IMR-90 (cell line): ENCODE measurements around the gene NFAT5. TPM values are rescaled to one million over a fixed set of nuclear protein-coding genes. Genes with fewer than 3 reads are reported as not detected.

Experiments used
- ATAC-seq: fragments of 200-7000 bp; cut with Tn5 transposase; 2 replicates; pipeline ENCODE4 v1.9.1; 2020; ENCODE audit warnings: low read depth, mild to moderate bottlenecking, moderate library complexity
- BruUV-seq: library from RNA; stranded (reverse); fragments of 400-500 nt; replicated peaks from 2 replicates; lab custom pipeline; 2021; lab: Mats Ljungman, UMichigan
- CTCF ChIA-PET: fragments of 300-600 bp; formaldehyde crosslinking; extraction: SDS; loops from one replicate; lab custom pipeline; 2021; ENCODE audit warnings: antibody characterized with exemption; lab: Yijun Ruan, JAX
- POLR2A ChIA-PET: fragments of 300-600 bp; sonication (Branson Sonifier 250); formaldehyde crosslinking; loops from one replicate; lab custom pipeline; 2022; ENCODE audit warnings: antibody characterized with exemption; ENCODE audit not compliant: unreplicated experiment; lab: Charles Lee
- DNase-seq: peaks from one replicate; pipeline ENCODE4 v3.0.0; 2013
- H2AFZ ChIP-seq: replicated peaks from 2 replicates; pipeline ENCODE3; 2013; ENCODE audit warnings: low read length, mild to moderate bottlenecking; ENCODE audit not compliant: poor library complexity
- H2AK5ac ChIP-seq: 2 replicates; pipeline ENCODE4 v1.6.1; 2013; ENCODE audit warnings: low read depth, low read length, inconsistent platforms
- H2AK9ac ChIP-seq: replicated peaks from 2 replicates; pipeline ENCODE3; 2013; ENCODE audit warnings: mild to moderate bottlenecking, low read depth, low read length, moderate library complexity; ENCODE audit not compliant: poor library complexity
- H2BK120ac ChIP-seq: 2 replicates; pipeline ENCODE4 v1.6.1; 2013; ENCODE audit warnings: low read depth, low read length, inconsistent platforms
- H2BK15ac ChIP-seq: 3 replicates; pipeline ENCODE4 v1.6.1; 2013; ENCODE audit warnings: low read depth, low read length, inconsistent platforms
- H2BK20ac ChIP-seq: 2 replicates; pipeline ENCODE4 v1.6.1; 2013; ENCODE audit warnings: low read depth, mild to moderate bottlenecking, inconsistent platforms, low read length, moderate library complexity
- H2BK5ac ChIP-seq: 2 replicates; pipeline ENCODE4 v1.6.1; 2013; ENCODE audit warnings: mild to moderate bottlenecking, low read depth, low read length, inconsistent platforms; ENCODE audit not compliant: poor library complexity, severe bottlenecking
- H3K14ac ChIP-seq: replicated peaks from 2 replicates; pipeline ENCODE4 v1.6.1; 2013; ENCODE audit warnings: low read depth, low read length, inconsistent platforms
- H3K18ac ChIP-seq: 2 replicates; pipeline ENCODE4 v1.6.1; 2013; ENCODE audit warnings: low read depth, low read length, control low read depth
- H3K23ac ChIP-seq: 2 replicates; pipeline ENCODE4 v1.6.1; 2013; ENCODE audit warnings: low read depth, low read length, inconsistent platforms
- H3K27ac ChIP-seq: 2 replicates; pipeline ENCODE4 v1.5.1; 2013; ENCODE audit warnings: mild to moderate bottlenecking, control low read depth, low read length; ENCODE audit not compliant: insufficient read depth
- H3K27me3 ChIP-seq: 2 replicates; pipeline ENCODE4 v1.6.1; 2013; ENCODE audit warnings: low read length; ENCODE audit not compliant: control insufficient read depth, insufficient read depth
- H3K36me3 ChIP-seq: 2 replicates; pipeline ENCODE4 v1.6.1; 2013; ENCODE audit warnings: low read length, mixed read lengths; ENCODE audit not compliant: control insufficient read depth, insufficient read depth
- H3K4ac ChIP-seq: 2 replicates; pipeline ENCODE4 v1.6.1; 2013; ENCODE audit warnings: low read depth, low read length, inconsistent platforms
- H3K4me1 ChIP-seq: 2 replicates; pipeline ENCODE4 v1.6.1; 2013; ENCODE audit warnings: low read length, mixed read lengths; ENCODE audit not compliant: control insufficient read depth, insufficient read depth
- H3K4me2 ChIP-seq: 2 replicates; pipeline ENCODE4 v1.6.1; 2013; ENCODE audit warnings: low read depth, mild to moderate bottlenecking, control low read depth, low read length, moderate library complexity
- H3K4me3 ChIP-seq: 2 replicates; pipeline ENCODE4 v1.5.1; 2013; ENCODE audit warnings: low read depth, mild to moderate bottlenecking, control low read depth, low read length, moderate library complexity; ENCODE audit not compliant: insufficient read depth
- H3K56ac ChIP-seq: 2 replicates; pipeline ENCODE4 v1.6.1; 2013; ENCODE audit warnings: low read length, inconsistent platforms; ENCODE audit not compliant: insufficient read depth; ENCODE audit errors: extremely low read depth
- H3K79me1 ChIP-seq, 2 experiments: 2 replicates each; pipeline ENCODE4 v1.6.1; 2013; ENCODE audit warnings: low read length in 2 of 2, inconsistent platforms in 1 of 2, low read depth in 1 of 2
- H3K9ac ChIP-seq: 2 replicates; pipeline ENCODE4 v1.6.1; 2013; ENCODE audit warnings: low read depth, low read length, control low read depth
- H3K9me1 ChIP-seq: 2 replicates; pipeline ENCODE4 v1.6.1; 2013; ENCODE audit warnings: low read length, inconsistent platforms; ENCODE audit not compliant: insufficient read depth
- H3K9me3 ChIP-seq: 2 replicates; pipeline ENCODE4 v1.6.1; 2013; ENCODE audit warnings: low read length; ENCODE audit not compliant: control insufficient read depth, insufficient read depth
- H4K20me1 ChIP-seq: 2 replicates; pipeline ENCODE4 v1.6.1; 2013; ENCODE audit warnings: low read length, inconsistent platforms; ENCODE audit not compliant: insufficient read depth
- H4K5ac ChIP-seq: 2 replicates; pipeline ENCODE4 v1.6.1; 2013; ENCODE audit warnings: mild to moderate bottlenecking, low read depth, low read length, control low read depth
- H4K8ac ChIP-seq, 2 experiments: 2 replicates each; pipeline ENCODE4 v1.6.1; 2013; ENCODE audit warnings: low read depth in 2 of 2, low read length in 2 of 2, control low read depth in 1 of 2, inconsistent platforms in 1 of 2
- H4K91ac ChIP-seq: 2 replicates; pipeline ENCODE4 v1.6.1; 2013; ENCODE audit warnings: low read depth, low read length, inconsistent platforms; ENCODE audit not compliant: insufficient read depth
- CEBPB ChIP-seq: IDR thresholded peaks from 2 replicates; pipeline ENCODE4 v1.6.1; 2012; ENCODE audit warnings: low read depth, low read length, improper control_type of control experiment
- MXI1 ChIP-seq: IDR thresholded peaks from 2 replicates; pipeline ENCODE4 v1.6.1; 2012; ENCODE audit warnings: low read depth, mild to moderate bottlenecking, low read length, moderate library complexity, borderline replicate concordance
- USF2 ChIP-seq: fragments of 150-350 bp; IDR thresholded peaks from 2 replicates; pipeline ENCODE4 v1.6.1; 2017; ENCODE audit warnings: mild to moderate bottlenecking, antibody characterized with exemption, low read length, low read depth
- WGBS, 2 experiments: methylation state at CpG; one replicate each; pipeline versions ENCODE4 v1.1.5 to v1.1.7; 2013; ENCODE audit warnings: missing lambda C conversion rate in 2 of 2; ENCODE audit not compliant: insufficient read length in 1 of 2; ENCODE audit errors: extremely low coverage in 2 of 2; 5-methylcytosine and 5-hydroxymethylcytosine counted together
- dilution Hi-C: fragments of 300-500 bp; cut with HindIII; formaldehyde crosslinking; loops from one replicate; pipeline ENCODE4 v1.14.3; 2018; ENCODE audit warnings: low sequenced_read_pairs; ENCODE audit not compliant: unreplicated experiment
- in situ Hi-C: fragments of 300-500 bp; cut with MboI; formaldehyde crosslinking; loops from 3 replicates; pipeline ENCODE4 v1.14.3; 2019; ENCODE audit warnings: low sequenced_read_pairs, inconsistent platforms, mixed read lengths
- intact Hi-C: fragments of 100-400 bp; cut with micrococcal nuclease; formaldehyde crosslinking; loops from 2 replicates; pipeline ENCODE4 v1.10.0; 2022
- polyA plus RNA-seq, 3 experiments: library from polyadenylated mRNA; depleted of rRNA; stranded (reverse); fragments of >200 nt; gene quantifications; 2 replicates each; pipeline ENCODE4 v1.2.3, GENCODE V29; 2012; ENCODE audit warnings: low replicate concordance in 1 of 3
- total RNA-seq: library from RNA; depleted of rRNA; stranded (reverse); fragments of >200 nt; gene quantifications from 2 replicates; pipeline ENCODE4 v1.2.3, GENCODE V29; 2012

The NFAT5 gene
- total and polyA plus RNA-seq, 2 of the 4 experiments (the other 2 are of a cell fraction): 10.9 to 20.1 TPM

DNA sequence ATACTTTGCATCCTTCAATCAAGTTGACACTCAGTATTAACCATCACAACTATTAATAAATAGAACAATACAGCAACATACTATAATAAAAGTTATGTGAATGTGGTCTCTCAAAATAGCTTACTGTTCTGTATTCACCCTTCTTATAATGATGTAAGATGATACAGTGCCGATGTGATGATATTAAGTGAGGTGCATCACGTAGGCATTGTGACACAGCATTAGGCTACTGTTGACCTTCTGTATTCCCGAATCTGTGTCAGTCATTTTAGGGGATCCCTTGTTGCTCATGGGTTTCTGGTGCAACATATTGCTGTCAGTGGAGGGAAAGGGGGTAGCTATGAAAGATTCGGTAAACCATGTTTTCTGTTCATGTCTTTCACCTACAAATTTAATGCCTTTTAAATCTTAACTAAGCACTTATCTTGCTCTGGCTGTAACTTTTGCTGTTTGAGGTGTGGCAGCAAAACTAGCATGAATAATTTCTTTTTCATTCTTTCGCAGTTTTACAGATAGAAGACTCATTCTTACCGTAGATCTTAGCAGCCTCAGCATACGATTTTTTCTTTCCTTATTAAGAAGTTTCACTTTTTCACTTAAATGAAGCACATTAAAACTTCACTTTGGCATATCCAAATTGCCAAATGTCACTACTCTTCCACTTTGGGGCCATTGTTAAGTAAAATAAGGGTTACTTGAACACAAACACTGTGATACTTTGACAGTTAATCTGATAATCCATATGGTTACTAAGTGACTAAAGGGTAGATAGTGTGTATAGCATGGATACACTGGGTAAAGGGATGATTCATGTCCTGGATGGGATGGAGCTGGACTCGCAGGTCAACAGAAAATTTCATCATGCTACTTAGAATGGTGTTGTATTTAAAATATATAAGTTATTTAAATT is 29.6 kb downstream of the NFAT5 start:
- ATAC-seq (peak; percentile 60), DNase-seq (peak; percentile 76)
- Histone ChIP-seq H2BK20ac (no peak overlapping the region), H2BK120ac (no peak overlapping the region), H4K91ac (no peak overlapping the region), H3K36me3 (peaks cover 3% of the 10 kb centered on the region; the same call in 1 of the 2 replicates), H3K4me1 (peaks cover 3% of the 10 kb centered on the region; the same call in 1 of the 2 replicates), H3K23ac (no peak overlapping the region), H3K4me3 (no peak overlapping the region), H3K27me3 (no peaks in the 10 kb centered on the region), H2AK9ac (no peak overlapping the region), H3K9me1 (peaks cover 10% of the 10 kb centered on the region), H4K8ac (no peak overlapping the region), H3K79me1 (peaks cover 12 to 66% of the 10 kb centered on the region in 2 experiments), H3K4me2 (no peak overlapping the region), H3K9me3 (no peaks in the 10 kb centered on the region), H2BK5ac (no peak overlapping the region), H3K14ac (no peak overlapping the region; the same call in 1 of the 2 replicates), H4K5ac (no peak overlapping the region), H3K27ac (no peak overlapping the region), H4K20me1 (peaks cover 75% of the 10 kb centered on the region), H2AFZ (no peak overlapping the region), H3K56ac (no peak overlapping the region), H2BK15ac (no peak overlapping the region), H2AK5ac (no peak overlapping the region), H3K18ac (no peak overlapping the region), H3K9ac (no peak overlapping the region), H3K4ac (no peak overlapping the region)
- TSS peak; percentile 1 for BruUV-seq
- no CpG with 5 or more reads among the region's 8 CpGs for WGBS, 2 experiments
- no peak for TF ChIP-seq USF2
- 0 out of 2 replicates have a peak, but pooled peaks have one; percentile 38 for TF ChIP-seq CEBPB
- no peak for TF ChIP-seq MXI1
- intact Hi-C loops (no loop called here), dilution Hi-C loops (no loop called here), in situ Hi-C loops (no loop called here)
- CTCF ChIA-PET: no interaction called here
- POLR2A ChIA-PET: no interaction called here
